ENCODE data around the gene CEP89.
A peak's percentile ranks its signal among the peaks of the same experiment; 100 is the strongest.
"Not testable (repeated sequence)": the region's sequence is repeated elsewhere in the genome, so short reads cannot be mapped to it uniquely, and the experiment has no call there.

CEP89 gene

GRCh38 chr19:32869369-32869965, 102.3 kb downstream of the CEP89 start, which contains the start of gene SLC7A9:
Gene SLC7A9 (minus strand): TSS chr19:32869767. CDS start chr19:32868534, 1,233 bp downstream.
- DNase-seq (ENCODE audit: low spot score), result no peak

- no peak for DNase-seq (ENCODE audit: low spot score)
Observed at GRCh38 chr19:32868206-32868950, 103.4 kb downstream of the CEP89 start.

GRCh38 chr19:32867436-32867835, 104.3 kb downstream of the CEP89 start:
- DNase-seq (ENCODE audit: low spot score), result not testable (repeated sequence)

GRCh38 chr19:32866564-32867265, 105.0 kb downstream of the CEP89 start:
- DNase-seq (ENCODE audit: low spot score), result peak; percentile 46

GRCh38 chr19:32866061-32866460, 105.7 kb downstream of the CEP89 start:
- no peak for DNase-seq (ENCODE audit: low spot score)

GRCh38 chr19:32865326-32865725, 106.4 kb downstream of the CEP89 start:
- no peak for DNase-seq (ENCODE audit: low spot score)

- no peak for DNase-seq (ENCODE audit: low spot score)
Observed at GRCh38 chr19:32864318-32865007, 107.3 kb downstream of the CEP89 start.

GRCh38 chr19:32863841-32864240, 107.9 kb downstream of the CEP89 start:
- DNase-seq (ENCODE audit: low spot score), result no peak

GRCh38 chr19:32863301-32863700, 108.5 kb downstream of the CEP89 start:
- no peak for DNase-seq (ENCODE audit: low spot score)

- DNase-seq (ENCODE audit: low spot score), result no peak
Observed at GRCh38 chr19:32862741-32863140, 109.0 kb downstream of the CEP89 start.

- no peak for DNase-seq (ENCODE audit: low spot score)
Observed at GRCh38 chr19:32862173-32862572, 109.6 kb downstream of the CEP89 start.

- DNase-seq (ENCODE audit: low spot score), result no peak
Observed at GRCh38 chr19:32861596-32861995, 110.2 kb downstream of the CEP89 start.

- no peak for DNase-seq (ENCODE audit: low spot score)
Observed at GRCh38 chr19:32859591-32859990, 112.2 kb downstream of the CEP89 start.

- no peak for DNase-seq (ENCODE audit: low spot score)
Observed at GRCh38 chr19:32858559-32858958, 113.2 kb downstream of the CEP89 start.

- DNase-seq (ENCODE audit: low spot score), result no peak
Observed at GRCh38 chr19:32858155-32858554, 113.6 kb downstream of the CEP89 start.

- DNase-seq (ENCODE audit: low spot score), result no peak
Observed at GRCh38 chr19:32857584-32857983, 114.2 kb downstream of the CEP89 start.

GRCh38 chr19:32856818-32857217, 114.9 kb downstream of the CEP89 start:
- not testable (repeated sequence) for DNase-seq (ENCODE audit: low spot score)

- DNase-seq (ENCODE audit: low spot score), result no peak
Observed at GRCh38 chr19:32852216-32852615, 119.5 kb downstream of the CEP89 start.

- not testable (repeated sequence) for DNase-seq (ENCODE audit: low spot score)
Observed at GRCh38 chr19:32848035-32848434, 123.7 kb downstream of the CEP89 start.

GRCh38 chr19:32843716-32844245, 128.0 kb downstream of the CEP89 start:
- no peak for DNase-seq (ENCODE audit: low spot score)

- DNase-seq (ENCODE audit: low spot score), result no peak
Observed at GRCh38 chr19:32842061-32842460, 129.7 kb downstream of the CEP89 start.

GRCh38 chr19:32837531-32837930, 134.2 kb downstream of the CEP89 start:
- no peak for DNase-seq (ENCODE audit: low spot score)

Measured in ecto neural progenitor cell (in vitro differentiated cells).